ENCODE results near the gene TNS3. TPM values are rescaled to one million over a fixed set of nuclear protein-coding genes. Genes with fewer than 3 reads are reported as not detected.
A peak's percentile ranks its signal among the peaks of the same experiment; 100 is the strongest.

TNS3 gene
- total and polyA plus RNA-seq, 7 donors: 17.4 to 43.8 (median 28.8) TPM

GRCh38 chr7:47538846-47539311, 43.0 kb downstream of the TNS3 start:
- Histone ChIP-seq H3K36me3 (no peaks in the 10 kb centered on the region), H3K27ac (no peak overlapping the region), H3K4me1 (peaks cover 0 to 49% (median 32%) of the 10 kb centered on the region in 4 donors), H3K4me3 (no peak overlapping the region), H3K9me3 (no peaks in the 10 kb centered on the region), H3K27me3 (no peaks in the 10 kb centered on the region)
- TF ChIP-seq POLR2AphosphoS5 (IDR thresholded peaks at IDR 0.05) (no peak), EP300 (IDR thresholded peaks at IDR 0.05) (no peak), CTCF (IDR thresholded peaks at IDR 0.05) (no peak), POLR2A (IDR thresholded peaks at IDR 0.05) (no peak)
- intact Hi-C loops (cut with DNase I): loop anchor here (5.0 kb wide), 1 partner anchor 33 kb away; no protein-coding TSS in a partner anchor
- no peak for DNase-seq
- WGBS, 2 donors: 47 to 74% methylated on average over 5 of the region's 5 CpGs

- 44 to 67% methylated on average over 17 of the region's 17 CpGs for WGBS, 2 donors
- Histone ChIP-seq H3K4me1 (peaks cover 0 to 49% (median 32%) of the 10 kb centered on the region in 4 donors), H3K4me3 (peak overlapping the region in 3 of 4 donors; percentile 48 to 62 (median 60)), H3K27ac (peak overlapping the region in 3 of 4 donors; percentile 8 to 62 (median 20)), H3K27me3 (no peaks in the 10 kb centered on the region), H3K9me3 (no peaks in the 10 kb centered on the region), H3K36me3 (no peaks in the 10 kb centered on the region)
- no peak for DNase-seq
- TF ChIP-seq CTCF (IDR thresholded peaks at IDR 0.05) (no peak), EP300 (IDR thresholded peaks at IDR 0.05) (no peak), POLR2A (IDR thresholded peaks at IDR 0.05) (no peak), POLR2AphosphoS5 (IDR thresholded peaks at IDR 0.05) (no peak)
- intact Hi-C loops (cut with DNase I): loop anchor here (5.0 kb wide), 1 partner anchor 34 kb away; no protein-coding TSS in a partner anchor
Measured at GRCh38 chr7:47537716-47538675, 43.9 kb downstream of the TNS3 start.

- Histone ChIP-seq H3K27ac (peak overlapping the region; percentile 8 to 62 (median 26)), H3K4me1 (peaks cover 0 to 49% (median 32%) of the 10 kb centered on the region in 4 donors), H3K36me3 (no peaks in the 10 kb centered on the region), H3K4me3 (peak overlapping the region; percentile 45 to 62 (median 54)), H3K9me3 (no peaks in the 10 kb centered on the region), H3K27me3 (no peaks in the 10 kb centered on the region)
- 16 to 32% methylated on average over 96 of the region's 96 CpGs for WGBS, 2 donors
- TF ChIP-seq EP300 (IDR thresholded peaks at IDR 0.05) (no peak), CTCF (IDR thresholded peaks at IDR 0.05) (no peak), POLR2A (IDR thresholded peaks at IDR 0.05) (no peak), POLR2AphosphoS5 (IDR thresholded peaks at IDR 0.05) (no peak)
- intact Hi-C loops (cut with DNase I): loop anchor here (5.0 kb wide), 1 partner anchor 35 kb away; no protein-coding TSS in a partner anchor
- DNase-seq: peak; percentile 80
Measured at GRCh38 chr7:47536661-47537611, 45.0 kb downstream of the TNS3 start.
